Effector memory CD8-positive, alpha-beta T cell (primary cell): ENCODE results near the gene RFNG.

ENCODE experiments used
- ATAC-seq: fragments of 150-1000 bp; cut with Tn5 transposase; replicated peaks from 2 replicates; pipeline ENCODE4 v1.10.0; 2021; ENCODE audit warnings: mild to moderate bottlenecking, moderate library complexity
- DNase-seq, 3 experiments: peaks; one replicate each; pipeline ENCODE4 v3.0.0; 2021
- H3K27ac Mint-ChIP-seq, 2 donors: one replicate each; pipeline ENCODE4 v1.8.0; 2022; ENCODE audit warnings: mild to moderate bottlenecking in 2 of 2, mixed read lengths in 2 of 2, moderate library complexity in 2 of 2
- H3K27me3 Mint-ChIP-seq, 2 donors: one replicate each; pipeline ENCODE4 v1.8.0; 2022; ENCODE audit warnings: mixed read lengths in 2 of 2
- H3K36me3 Mint-ChIP-seq: one replicate; pipeline ENCODE4 v1.8.0; 2022; ENCODE audit warnings: mild to moderate bottlenecking, moderate library complexity, mixed read lengths; ENCODE audit not compliant: insufficient read depth
- H3K4me1 Mint-ChIP-seq, 2 donors: one replicate each; pipeline ENCODE4 v1.8.0; 2022; ENCODE audit warnings: low read depth in 2 of 2, mixed read lengths in 2 of 2
- H3K4me3 Mint-ChIP-seq, 2 donors: one replicate each; pipeline ENCODE4 v1.8.0; 2022; ENCODE audit warnings: mild to moderate bottlenecking in 2 of 2, mixed read lengths in 2 of 2, moderate library complexity in 2 of 2
- H3K9me3 Mint-ChIP-seq, 2 donors: one replicate each; pipeline ENCODE4 v1.8.0; 2022; ENCODE audit warnings: mixed read lengths in 2 of 2

RFNG gene

GRCh38 chr17:82031303-82031884 lies 20.2 kb downstream of the RFNG start, which contains the start of gene RAC3:
Gene RAC3 (plus strand): TSS chr17:82031678. CDS start chr17:82031762, 84 bp downstream.
- peaks cover 18 to 19% of the 10 kb centered on the region in 2 donors for H3K4me1 Mint-ChIP-seq
- DNase-seq (no peak), ATAC-seq (no peak)
- H3K36me3 Mint-ChIP-seq, result peaks cover 4% of the 10 kb centered on the region
- H3K27ac Mint-ChIP-seq, result no peak within 1 kb of the TSS
- H3K4me3 Mint-ChIP-seq, result peak within 1 kb of the TSS; percentile 84 to 85
- no peaks in the 10 kb centered on the region for H3K9me3 Mint-ChIP-seq
- H3K27me3 Mint-ChIP-seq, result no peaks in the 10 kb centered on the region

- Mint-ChIP-seq H3K27me3 (no peaks in the 10 kb centered on the region), H3K27ac (no peak overlapping the region), H3K9me3 (no peaks in the 10 kb centered on the region), H3K36me3 (peaks cover 3% of the 10 kb centered on the region), H3K4me1 (peaks cover 14% of the 10 kb centered on the region in 2 donors), H3K4me3 (peak overlapping the region; percentile 84 to 85)
- DNase-seq, result peak; percentile 79 to 86 (median 80)
- ATAC-seq, result peak; percentile 86
These were observed 20.9 kb downstream of the RFNG start for GRCh38 chr17:82030470-82031302.

DNA sequence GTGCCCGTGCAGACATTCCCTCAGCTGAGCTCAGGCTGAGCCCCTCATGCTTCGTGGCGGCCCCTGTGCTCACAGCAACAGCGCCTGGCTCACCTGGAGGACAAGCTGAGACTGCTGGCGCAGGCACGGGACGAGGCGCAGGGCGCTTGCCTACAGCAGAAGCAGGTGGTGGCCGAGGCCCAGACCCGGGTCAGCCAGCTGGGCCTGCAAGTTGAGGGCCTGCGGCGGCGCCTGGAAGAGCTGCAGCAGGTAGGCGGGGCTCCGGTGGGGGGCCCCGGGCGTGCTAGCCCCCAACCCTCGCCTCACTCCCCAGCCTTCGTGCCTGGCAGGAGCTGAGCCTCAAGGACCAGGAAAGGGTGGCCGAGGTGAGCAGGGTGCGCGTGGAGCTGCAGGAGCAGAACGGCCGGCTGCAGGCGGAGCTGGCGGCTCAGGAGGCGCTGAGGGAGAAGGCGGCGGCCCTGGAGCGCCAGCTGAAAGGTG lies 21.6 kb downstream of the RFNG start:
- peak overlapping the region; percentile 84 to 85 for H3K4me3 Mint-ChIP-seq
- no peaks in the 10 kb centered on the region for H3K9me3 Mint-ChIP-seq
- DNase-seq (no peak), ATAC-seq (no peak)
- H3K36me3 Mint-ChIP-seq, result peaks cover 6% of the 10 kb centered on the region
- no peak overlapping the region for H3K27ac Mint-ChIP-seq
- H3K4me1 Mint-ChIP-seq, result peaks cover 10% of the 10 kb centered on the region in 2 donors
- no peaks in the 10 kb centered on the region for H3K27me3 Mint-ChIP-seq

DNA sequence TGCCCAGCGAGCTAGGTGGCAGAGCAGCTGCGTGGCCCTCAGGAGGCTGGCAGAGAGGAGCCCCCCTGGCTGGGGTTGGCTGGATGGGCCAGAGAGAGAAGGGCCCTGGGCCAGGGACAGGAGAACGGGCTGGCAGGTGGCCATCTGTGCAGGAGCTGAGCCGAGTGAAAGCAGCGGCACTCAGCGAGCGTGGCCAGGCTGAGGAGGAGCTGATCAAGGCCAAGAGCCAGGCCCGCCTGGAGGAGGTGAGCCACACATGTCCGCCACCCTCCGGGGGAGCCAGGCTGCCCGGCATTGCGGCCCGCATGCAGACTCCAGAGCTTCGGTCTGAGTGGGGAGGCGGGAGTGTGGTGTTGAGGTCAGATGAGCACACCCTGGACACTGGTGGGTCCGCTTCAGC lies 22.2 kb downstream of the RFNG start:
- Mint-ChIP-seq H3K4me1 (peaks cover 10% of the 10 kb centered on the region in 2 donors), H3K36me3 (peaks cover 6% of the 10 kb centered on the region), H3K27ac (no peak overlapping the region), H3K4me3 (peak overlapping the region; percentile 73 to 77), H3K9me3 (no peaks in the 10 kb centered on the region), H3K27me3 (no peaks in the 10 kb centered on the region)
- ATAC-seq (no peak), DNase-seq (no peak)

GRCh38 chr17:82028966-82029365 lies 22.6 kb downstream of the RFNG start:
- no peak for DNase-seq
- no peak for ATAC-seq
- Mint-ChIP-seq H3K4me1 (peaks cover 10 to 13% of the 10 kb centered on the region in 2 donors), H3K4me3 (peak overlapping the region; percentile 73 to 77), H3K27ac (no peak overlapping the region), H3K36me3 (peaks cover 6% of the 10 kb centered on the region), H3K27me3 (no peaks in the 10 kb centered on the region), H3K9me3 (no peaks in the 10 kb centered on the region)

DNA sequence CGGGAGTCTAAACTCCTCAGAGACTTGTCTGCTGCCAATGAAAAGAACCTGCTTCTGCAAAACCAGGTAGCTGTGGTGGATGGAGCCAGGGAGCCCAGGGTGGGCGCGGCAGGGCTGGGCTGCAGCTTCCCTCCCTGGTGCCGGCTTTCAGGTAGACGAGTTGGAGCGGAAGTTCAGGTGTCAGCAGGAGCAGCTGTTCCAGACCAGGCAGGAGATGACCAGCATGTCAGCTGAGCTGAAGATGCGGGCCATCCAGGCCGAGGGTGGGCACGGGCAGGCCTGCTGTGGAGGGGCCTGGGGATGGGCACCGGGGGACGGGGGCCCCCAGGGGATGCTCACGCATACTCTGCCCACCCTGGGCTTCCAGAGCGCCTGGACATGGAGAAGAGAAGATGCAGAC lies 23.4 kb downstream of the RFNG start:
- Mint-ChIP-seq H3K4me1 (peaks cover 10 to 17% of the 10 kb centered on the region in 2 donors), H3K27ac (no peak overlapping the region), H3K9me3 (no peaks in the 10 kb centered on the region), H3K36me3 (peaks cover 6% of the 10 kb centered on the region), H3K27me3 (no peaks in the 10 kb centered on the region), H3K4me3 (no peak overlapping the region)
- ATAC-seq (no peak), DNase-seq (no peak)

GRCh38 chr17:82025401-82026107 lies 26.1 kb downstream of the RFNG start:
- no peaks in the 10 kb centered on the region for H3K9me3 Mint-ChIP-seq
- no peaks in the 10 kb centered on the region for H3K27me3 Mint-ChIP-seq
- no peak for DNase-seq
- peaks cover 13% of the 10 kb centered on the region for H3K36me3 Mint-ChIP-seq
- ATAC-seq, result no peak
- peaks cover 19 to 27% of the 10 kb centered on the region in 2 donors for H3K4me1 Mint-ChIP-seq
- H3K27ac Mint-ChIP-seq, result no peak overlapping the region
- H3K4me3 Mint-ChIP-seq, result no peak overlapping the region

DNA sequence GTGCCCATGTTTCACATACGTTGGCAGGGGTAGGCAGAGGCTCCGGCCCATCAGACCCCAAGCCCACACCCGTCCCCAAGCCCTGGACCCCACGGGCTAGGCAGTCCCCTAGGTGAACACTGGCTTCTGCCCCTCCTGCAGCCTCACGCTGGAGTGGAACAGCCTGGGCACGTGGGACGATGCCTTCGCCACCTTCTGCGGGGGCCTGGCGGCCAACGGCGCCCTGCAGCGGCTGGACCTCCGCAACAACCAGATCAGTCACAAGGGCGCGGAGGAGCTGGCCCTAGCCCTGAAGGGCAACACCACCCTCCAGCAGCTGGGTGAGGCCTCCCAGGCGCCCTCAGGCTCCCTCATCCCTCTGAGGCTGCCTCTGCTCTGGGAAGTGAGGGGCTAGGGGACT lies 26.8 kb downstream of the RFNG start:
- DNase-seq (no peak), ATAC-seq (no peak)
- Mint-ChIP-seq H3K4me3 (no peak overlapping the region), H3K36me3 (peaks cover 11% of the 10 kb centered on the region), H3K27ac (no peak overlapping the region), H3K9me3 (no peaks in the 10 kb centered on the region), H3K4me1 (peaks cover 17 to 30% of the 10 kb centered on the region in 2 donors), H3K27me3 (no peaks in the 10 kb centered on the region)

DNA sequence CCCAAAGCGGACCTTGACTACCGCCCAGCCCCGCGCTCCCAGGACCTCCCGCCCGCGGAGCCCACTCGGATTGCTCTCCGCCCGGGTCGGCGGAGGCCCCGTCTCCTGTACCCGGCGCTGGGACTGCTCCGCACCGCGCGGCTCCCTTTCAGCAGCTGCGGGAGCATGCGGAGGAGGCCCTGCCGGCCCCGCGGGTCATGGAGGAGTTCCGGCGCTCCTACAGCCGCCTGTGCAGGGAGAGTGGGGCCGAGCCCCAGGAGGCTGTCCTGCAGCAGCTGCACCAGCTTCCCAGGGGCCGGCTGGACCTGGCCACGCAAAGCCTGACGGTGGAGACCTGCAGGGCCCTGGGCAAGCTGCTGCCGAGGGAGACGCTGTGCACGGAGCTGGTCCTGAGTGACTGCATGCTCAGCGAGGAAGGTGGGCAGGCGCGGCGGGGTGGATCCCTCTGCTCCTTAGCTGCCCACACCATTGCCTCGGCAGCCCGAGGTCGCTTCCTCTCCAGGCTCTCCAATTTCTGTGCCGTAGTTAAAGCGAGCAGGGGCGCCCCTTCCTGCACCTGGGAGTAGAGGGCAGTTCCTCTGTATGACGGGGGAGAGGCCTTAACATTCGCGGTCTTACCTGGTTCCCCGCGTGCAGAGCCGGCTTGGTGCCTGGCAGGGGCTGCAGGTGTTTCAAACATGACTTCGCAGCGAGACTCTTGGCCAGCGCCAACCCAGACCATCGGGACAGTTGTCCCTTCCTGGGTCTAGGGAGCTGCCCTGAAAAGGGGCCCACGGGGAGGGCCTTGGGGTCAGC lies 28.0 kb downstream of the RFNG start:
- no peak overlapping the region for H3K27ac Mint-ChIP-seq
- H3K36me3 Mint-ChIP-seq, result peaks cover 11% of the 10 kb centered on the region
- no peaks in the 10 kb centered on the region for H3K27me3 Mint-ChIP-seq
- peak overlapping the region; percentile 72 to 80 for H3K4me3 Mint-ChIP-seq
- ATAC-seq (no peak), DNase-seq (no peak)
- H3K9me3 Mint-ChIP-seq, result no peaks in the 10 kb centered on the region
- peaks cover 13 to 25% of the 10 kb centered on the region in 2 donors for H3K4me1 Mint-ChIP-seq

DNA sequence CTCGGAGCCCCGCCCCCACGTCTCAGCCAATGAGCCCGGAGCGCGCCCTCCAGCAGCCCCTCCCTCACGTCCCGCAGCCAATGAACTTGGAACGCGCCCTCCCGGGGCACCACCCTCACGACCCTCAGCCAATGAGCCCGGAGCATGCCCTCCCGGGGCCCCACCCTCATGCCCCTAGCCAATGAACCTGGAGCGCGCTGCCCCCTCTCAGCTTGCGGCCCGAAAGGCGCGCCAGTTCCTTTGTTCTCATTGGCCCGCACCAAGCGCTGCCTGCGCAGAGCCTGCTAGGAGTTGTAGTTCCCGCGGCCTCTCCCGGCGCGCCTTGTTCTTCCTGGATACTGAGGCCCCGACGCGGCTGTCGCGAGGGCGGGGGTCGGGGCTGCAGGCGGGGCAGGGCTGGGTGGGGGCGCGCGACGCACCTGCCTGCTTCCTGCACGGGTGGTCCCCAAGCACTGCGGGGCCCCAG lies 28.6 kb downstream of the RFNG start, which contains the start of gene LRRC45:
Gene LRRC45, plus strand, starts transcription at position 325 of the 466 bp plus-strand sequence. CDS start 339 bp downstream, outside the sequence.
- peaks cover 11% of the 10 kb centered on the region for H3K36me3 Mint-ChIP-seq
- H3K27me3 Mint-ChIP-seq, result no peaks in the 10 kb centered on the region
- no peaks in the 10 kb centered on the region for H3K9me3 Mint-ChIP-seq
- DNase-seq (peak; percentile 98 to 99 (median 99)), ATAC-seq (peak; percentile 93)
- peaks cover 13 to 25% of the 10 kb centered on the region in 2 donors for H3K4me1 Mint-ChIP-seq
- H3K27ac Mint-ChIP-seq, result peak within 1 kb of the TSS in 1 of 2 donors; percentile 77
- peak within 1 kb of the TSS; percentile 72 to 80 for H3K4me3 Mint-ChIP-seq

DNA sequence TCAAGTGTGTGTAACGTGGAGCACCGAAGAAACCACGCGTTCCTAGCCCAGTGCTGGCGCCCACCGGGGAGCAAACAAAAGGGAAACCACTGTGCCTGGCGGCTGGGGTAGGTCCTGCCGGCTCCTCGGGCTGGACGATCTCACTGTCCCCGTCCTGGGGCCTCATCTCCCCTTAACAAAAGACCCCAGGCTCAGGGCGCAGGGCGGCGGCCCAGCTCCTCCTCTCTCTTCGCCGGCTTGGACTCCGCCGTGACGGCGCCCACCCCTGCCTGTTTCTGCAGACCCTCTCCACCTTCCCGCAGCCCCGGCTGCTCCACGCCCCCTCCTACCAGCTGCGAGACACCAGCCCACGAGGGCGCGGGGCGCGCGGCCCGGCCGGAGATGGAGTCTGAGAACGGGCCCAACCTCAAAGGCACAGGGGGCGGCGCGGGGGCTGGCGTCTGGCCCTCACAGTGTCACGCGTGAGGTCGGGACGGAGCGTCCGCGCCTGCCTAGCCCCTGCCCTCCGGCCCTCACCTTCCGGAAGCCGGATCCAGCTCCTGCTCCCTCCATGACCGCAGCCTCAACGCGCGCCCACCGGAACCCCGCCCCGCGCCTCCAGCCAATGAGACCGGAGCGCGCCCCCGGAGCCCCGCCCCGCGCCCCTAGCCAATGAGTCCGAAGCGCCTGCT lies 29.2 kb downstream of the RFNG start, which contains the start of gene CENPX:
Gene CENPX, minus strand, starts transcription at position 569 of the 671 bp plus-strand sequence. Its CDS starts 17 bp downstream, at position 552.
- peaks cover 11% of the 10 kb centered on the region for H3K36me3 Mint-ChIP-seq
- no peaks in the 10 kb centered on the region for H3K9me3 Mint-ChIP-seq
- DNase-seq, result no peak
- ATAC-seq, result peak; percentile 23
- H3K27ac Mint-ChIP-seq, result peak within 1 kb of the TSS in 1 of 2 donors; percentile 77
- peak within 1 kb of the TSS; percentile 72 to 80 for H3K4me3 Mint-ChIP-seq
- peaks cover 13 to 23% of the 10 kb centered on the region in 2 donors for H3K4me1 Mint-ChIP-seq
- H3K27me3 Mint-ChIP-seq, result no peaks in the 10 kb centered on the region

DNA sequence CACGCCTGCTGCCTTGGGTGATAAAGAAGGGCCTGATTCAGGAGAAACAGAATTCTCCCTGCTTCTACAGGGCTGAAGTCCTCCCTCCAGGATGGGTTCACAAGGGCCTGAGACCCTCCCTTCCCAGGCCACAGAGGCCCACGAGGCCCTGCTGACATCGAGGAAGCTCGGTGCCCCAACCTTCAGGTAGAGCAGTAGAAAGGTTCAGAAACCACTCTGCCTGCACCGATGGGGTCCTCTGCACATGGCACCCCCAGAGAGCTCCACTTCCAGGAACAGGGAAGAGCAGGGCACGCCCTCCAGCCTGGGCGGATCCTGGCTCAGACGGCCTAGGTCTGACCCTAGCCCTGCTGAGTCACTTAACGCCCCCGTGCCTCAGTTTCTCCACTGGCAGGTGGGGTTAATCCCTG lies 29.7 kb downstream of the RFNG start:
- Mint-ChIP-seq H3K9me3 (no peaks in the 10 kb centered on the region), H3K4me1 (peaks cover 13 to 23% of the 10 kb centered on the region in 2 donors), H3K27ac (peak overlapping the region in 1 of 2 donors; percentile 29), H3K36me3 (peaks cover 11% of the 10 kb centered on the region), H3K27me3 (no peaks in the 10 kb centered on the region), H3K4me3 (peak overlapping the region; percentile 72 to 80)
- DNase-seq (no peak), ATAC-seq (no peak)
